ENCODE results near the gene DGKQ.

DNA sequence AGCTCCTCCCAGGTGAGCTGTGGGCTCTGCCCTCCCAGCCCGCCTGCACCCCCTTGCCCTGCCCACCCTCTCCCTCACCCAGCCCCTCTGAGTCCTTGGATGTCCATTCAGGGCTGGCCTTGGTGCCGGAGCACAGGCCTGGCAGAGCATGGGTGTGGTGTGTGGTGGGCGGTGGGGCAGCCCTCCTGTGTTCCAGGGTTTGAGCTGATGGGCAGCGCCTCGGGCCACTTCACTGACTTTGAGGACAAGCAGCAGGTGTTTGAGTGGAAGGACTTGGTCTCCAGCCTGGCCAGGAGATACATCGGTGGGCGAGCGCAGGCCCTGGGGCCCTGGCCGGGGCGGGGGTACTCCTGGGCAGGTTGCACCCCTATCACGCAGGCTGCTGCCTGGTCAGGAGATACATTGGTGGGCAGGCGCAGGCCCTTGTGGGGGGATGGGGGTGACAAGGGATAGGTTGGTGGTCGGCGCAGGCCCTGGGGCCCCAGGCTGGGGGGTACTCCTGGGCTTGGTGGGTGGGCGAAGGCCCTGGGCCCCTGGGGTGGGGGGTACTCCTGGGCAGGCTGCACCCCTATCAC lies 27.4 kb upstream of the DGKQ start:
- TF ChIP-seq ZNF274 (IDR thresholded peaks at IDR 0.05; ENCODE audit: low read depth, low read length) (no peak), SUZ12 (IDR thresholded peaks at IDR 0.05; ENCODE audit: extremely low read depth, insufficient read depth, insufficient read length) (no peak)

All from NT2/D1 (cell line).